Measurements from ENCODE around the gene DDX52.

DNA sequence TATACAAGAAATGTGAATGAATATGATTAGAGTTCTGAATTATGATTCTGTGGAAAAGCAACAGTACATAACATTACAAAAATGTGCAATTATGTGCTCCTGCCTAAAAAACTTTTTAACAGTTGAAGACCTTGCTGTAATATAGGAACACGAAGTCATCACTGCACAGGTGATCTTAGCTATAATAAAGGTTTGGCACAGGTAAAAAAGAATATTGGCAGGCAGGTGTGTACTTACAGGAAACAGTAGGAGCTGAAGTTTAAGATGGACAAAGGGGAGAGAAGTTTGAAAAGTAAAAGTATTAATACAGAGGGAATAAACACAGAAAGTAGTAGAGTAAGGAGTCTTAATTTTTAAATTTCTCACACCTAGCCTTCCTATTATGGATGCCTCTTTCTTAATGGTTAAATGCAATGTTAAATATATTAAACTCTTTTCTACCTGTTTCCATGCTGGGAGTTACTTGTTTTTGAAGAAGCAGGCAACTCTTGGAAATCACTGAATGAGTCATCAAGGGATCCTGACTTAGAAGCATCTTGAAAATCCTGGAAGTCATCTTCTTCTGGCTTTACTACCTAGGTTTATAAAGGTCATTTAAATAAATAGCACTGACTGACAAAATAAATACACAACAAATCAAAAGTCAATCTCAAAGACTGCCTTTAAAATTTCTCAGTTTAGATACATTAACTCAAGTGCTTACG, 74.7 kb downstream of the DDX52 start:
- TF ChIP-seq POLR2A (IDR thresholded peaks at IDR 0.05) (no peak), CTCF (IDR thresholded peaks at IDR 0.05) (no peak)

Measured in body of pancreas (tissue), 4 donors.